SK-N-SH treated with all-trans-retinoic acid at 6 μM for 48 hours (cell line): ENCODE measurements around the gene FGF14.

Experiments used
- ATAC-seq: fragments of 200-7000 bp; cut with Tn5 transposase; 3 replicates; pipeline ENCODE4 v1.9.1; 2020; ENCODE audit warnings: mild to moderate bottlenecking, moderate library complexity
- ARNTL ChIP-seq: fragments of 450-650 bp; formaldehyde crosslinking; IDR thresholded peaks from 2 replicates; pipeline ENCODE4 v1.5.0; 2020; ENCODE audit warnings: low read depth, mild to moderate bottlenecking, moderate library complexity, borderline replicate concordance
- BACH2 ChIP-seq: fragments of 250-450 bp; sonication (Bioruptor Pico); IDR thresholded peaks from 2 replicates; pipeline ENCODE4 v1.9.0; 2021; ENCODE audit warnings: mild to moderate bottlenecking, borderline replicate concordance
- CREB5 ChIP-seq: fragments of 250-450 bp; sonication (Bioruptor Pico); IDR thresholded peaks from 2 replicates; pipeline ENCODE4 v1.5.1; 2020; ENCODE audit warnings: low read depth, mild to moderate bottlenecking, moderate library complexity
- CSDC2 ChIP-seq: fragments of 250-450 bp; sonication (Bioruptor Pico); IDR thresholded peaks from 2 replicates; pipeline ENCODE4 v1.5.0; 2020; ENCODE audit warnings: mild to moderate bottlenecking, moderate library complexity
- CSRNP3 ChIP-seq: fragments of 250-450 bp; sonication (Bioruptor Pico); IDR thresholded peaks from 2 replicates; pipeline ENCODE4 v1.5.1; 2021; ENCODE audit warnings: mild to moderate bottlenecking, moderate library complexity
- ESRRG ChIP-seq: fragments of 250-450 bp; sonication (Bioruptor Pico); IDR thresholded peaks from 2 replicates; pipeline ENCODE4 v1.6.1; 2021; ENCODE audit warnings: mild to moderate bottlenecking
- GLIS3 ChIP-seq: fragments of 250-450 bp; sonication (Bioruptor Pico); IDR thresholded peaks from 2 replicates; pipeline ENCODE4 v1.5.0; 2020; ENCODE audit warnings: mild to moderate bottlenecking, moderate library complexity
- ISL1 ChIP-seq: fragments of 250-450 bp; sonication (Bioruptor Pico); IDR thresholded peaks from 2 replicates; pipeline ENCODE4 v2.1.2; 2022; ENCODE audit warnings: mild to moderate bottlenecking, moderate library complexity
- PATZ1 ChIP-seq: fragments of 250-450 bp; sonication (Bioruptor Pico); IDR thresholded peaks from 2 replicates; pipeline ENCODE4 v1.8.0; 2020; ENCODE audit warnings: mild to moderate bottlenecking, moderate library complexity, borderline replicate concordance
- POU6F1 ChIP-seq: fragments of 250-450 bp; sonication (Bioruptor Pico); IDR thresholded peaks from 2 replicates; pipeline ENCODE4 v1.8.0; 2021; ENCODE audit warnings: low read depth, mild to moderate bottlenecking, moderate library complexity, borderline replicate concordance
- PPARA ChIP-seq: fragments of 250-450 bp; sonication (Bioruptor Pico); IDR thresholded peaks from 2 replicates; pipeline ENCODE4 v1.5.0; 2020; ENCODE audit warnings: mild to moderate bottlenecking, borderline replicate concordance
- RARB ChIP-seq: fragments of 250-450 bp; sonication (Bioruptor Pico); IDR thresholded peaks from 2 replicates; pipeline ENCODE4 v1.8.0; 2021; ENCODE audit warnings: mild to moderate bottlenecking, moderate library complexity
- TOX ChIP-seq: fragments of 250-450 bp; sonication (Bioruptor Pico); IDR thresholded peaks from 2 replicates; pipeline ENCODE4 v1.8.0; 2021; ENCODE audit warnings: mild to moderate bottlenecking, moderate library complexity, borderline replicate concordance
- TSHZ2 ChIP-seq: fragments of 250-450 bp; sonication (Bioruptor Pico); IDR thresholded peaks from 2 replicates; pipeline ENCODE4 v1.5.0; 2020; ENCODE audit warnings: mild to moderate bottlenecking, moderate library complexity
- ZC3H10 ChIP-seq: fragments of 250-450 bp; sonication (Bioruptor Pico); IDR thresholded peaks from 2 replicates; pipeline ENCODE4 v1.5.1; 2021; ENCODE audit warnings: mild to moderate bottlenecking, moderate library complexity
- ZFP3 ChIP-seq: fragments of 250-450 bp; sonication (Bioruptor Pico); IDR thresholded peaks from 2 replicates; pipeline ENCODE4 v1.5.0; 2020; ENCODE audit warnings: mild to moderate bottlenecking, moderate library complexity
- ZFP30 ChIP-seq: fragments of 450-650 bp; formaldehyde crosslinking; IDR thresholded peaks from 2 replicates; pipeline ENCODE4 v1.5.0; 2022; ENCODE audit warnings: mild to moderate bottlenecking, moderate library complexity
- ZNF565 ChIP-seq: fragments of 450-650 bp; formaldehyde crosslinking; conservative IDR thresholded peaks from 2 replicates; pipeline ENCODE4 v1.5.0; 2020; ENCODE audit warnings: low read depth, mild to moderate bottlenecking, moderate library complexity
- ZNF70 ChIP-seq: fragments of 450-650 bp; formaldehyde crosslinking; IDR thresholded peaks from 2 replicates; pipeline ENCODE4 v1.5.0; 2020; ENCODE audit warnings: mild to moderate bottlenecking, moderate library complexity
- ZNF8 ChIP-seq: fragments of 450-650 bp; formaldehyde crosslinking; IDR thresholded peaks from 2 replicates; pipeline ENCODE4 v1.5.0; 2020; ENCODE audit warnings: mild to moderate bottlenecking, moderate library complexity

FGF14 gene

GRCh38 chr13:101916108-101916774 lies 485.6 kb downstream of the FGF14 start:
- no peak for TF ChIP-seq PATZ1 (CRISPR knock-in tag)
- TF ChIP-seq GLIS3 (CRISPR knock-in tag): no peak
- no peak for TF ChIP-seq RARB (CRISPR knock-in tag)
- TF ChIP-seq POU6F1: no peak
- no peak for TF ChIP-seq ZNF70 (CRISPR knock-in tag)
- TF ChIP-seq CREB5 (CRISPR knock-in tag): no peak
- peak; percentile 89 for ATAC-seq

- TF ChIP-seq ESRRG (CRISPR knock-in tag): no peak
- no peak for TF ChIP-seq PPARA (CRISPR knock-in tag)
- no peak for TF ChIP-seq ZFP3 (CRISPR knock-in tag)
- TF ChIP-seq ZC3H10 (CRISPR knock-in tag): no peak
- no peak for TF ChIP-seq CSRNP3 (CRISPR knock-in tag)
- no peak for TF ChIP-seq GLIS3 (CRISPR knock-in tag)
- TF ChIP-seq TSHZ2 (CRISPR knock-in tag): no peak
- no peak for TF ChIP-seq ZFP30
- TF ChIP-seq ARNTL (CRISPR knock-in tag): no peak
- TF ChIP-seq RARB (CRISPR knock-in tag): no peak
- TF ChIP-seq PATZ1 (CRISPR knock-in tag): no peak
- no peak for ATAC-seq
Observed at GRCh38 chr13:101915755-101916107, 486.1 kb downstream of the FGF14 start.

GRCh38 chr13:101915331-101915730 lies 486.5 kb downstream of the FGF14 start:
- ATAC-seq: no peak
- TF ChIP-seq ISL1: no peak
- no peak for TF ChIP-seq ESRRG (CRISPR knock-in tag)
- no peak for TF ChIP-seq ZNF8
- TF ChIP-seq GLIS3 (CRISPR knock-in tag): no peak
- no peak for TF ChIP-seq TOX (CRISPR knock-in tag)
- no peak for TF ChIP-seq CSDC2 (CRISPR knock-in tag)
- TF ChIP-seq ZFP3 (CRISPR knock-in tag): no peak
- TF ChIP-seq BACH2 (CRISPR knock-in tag): no peak
- no peak for TF ChIP-seq ZNF565 (CRISPR knock-in tag)
- TF ChIP-seq TSHZ2 (CRISPR knock-in tag): no peak
- TF ChIP-seq POU6F1: no peak
- no peak for TF ChIP-seq ZNF70 (CRISPR knock-in tag)
